Stimulated activated effector memory CD8-positive, alpha-beta T cell treated with anti-CD3 and anti-CD28 coated beads, Interleukin-12 subunit alpha, Interleukin-12 subunit beta, amount 100 ng/mL, for 72 hours (primary cell): ENCODE data around the gene SYT1.

Source experiments
- ATAC-seq: fragments of 150-1000 bp; cut with Tn5 transposase; 2 replicates; pipeline ENCODE4 v1.10.0; 2021
- DNase-seq, 2 donors: peaks; one replicate each; pipeline ENCODE4 v3.0.0; 2021 to 2022; ENCODE audit warnings: low spot score in 2 of 2
- H3K27ac Mint-ChIP-seq: one replicate; pipeline ENCODE4 v1.8.0; 2022; ENCODE audit warnings: mild to moderate bottlenecking, mixed read lengths
- H3K36me3 Mint-ChIP-seq: one replicate; pipeline ENCODE4 v1.8.0; 2022; ENCODE audit warnings: mild to moderate bottlenecking, mixed read lengths
- H3K4me1 Mint-ChIP-seq: one replicate; pipeline ENCODE4 v1.8.0; 2022; ENCODE audit warnings: mixed read lengths
- H3K4me3 Mint-ChIP-seq: one replicate; pipeline ENCODE4 v1.8.0; 2022; ENCODE audit warnings: mild to moderate bottlenecking, mixed read lengths
- H3K9me3 Mint-ChIP-seq: one replicate; pipeline ENCODE4 v1.8.0; 2022; ENCODE audit warnings: mixed read lengths

The SYT1 gene

DNA sequence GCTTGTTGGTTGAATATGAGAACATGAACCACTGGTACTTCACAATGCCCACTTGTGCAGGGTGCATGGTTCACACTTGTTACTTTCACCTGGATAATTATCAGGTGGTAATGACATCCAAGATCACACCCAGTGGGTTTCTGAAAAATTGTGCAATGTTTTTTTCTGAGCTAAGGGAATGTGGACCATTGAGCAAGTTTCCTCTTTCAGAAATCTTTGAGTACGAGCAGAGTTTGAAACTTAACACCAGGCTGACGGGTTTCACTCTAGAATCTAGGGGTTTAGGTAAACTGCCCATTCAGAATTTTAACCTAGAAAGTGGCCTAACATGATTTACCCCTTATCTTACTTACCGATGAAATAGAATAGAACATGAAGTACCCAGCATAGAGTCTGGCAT lies 436.6 kb downstream of the SYT1 start:
- no peaks in the 10 kb centered on the region for H3K36me3 Mint-ChIP-seq
- peaks cover 9% of the 10 kb centered on the region for H3K9me3 Mint-ChIP-seq
- H3K27ac Mint-ChIP-seq, result no peak overlapping the region
- no peak for ATAC-seq
- H3K4me1 Mint-ChIP-seq, result no peaks in the 10 kb centered on the region
- DNase-seq, result no peak
- H3K4me3 Mint-ChIP-seq, result no peak overlapping the region

DNA sequence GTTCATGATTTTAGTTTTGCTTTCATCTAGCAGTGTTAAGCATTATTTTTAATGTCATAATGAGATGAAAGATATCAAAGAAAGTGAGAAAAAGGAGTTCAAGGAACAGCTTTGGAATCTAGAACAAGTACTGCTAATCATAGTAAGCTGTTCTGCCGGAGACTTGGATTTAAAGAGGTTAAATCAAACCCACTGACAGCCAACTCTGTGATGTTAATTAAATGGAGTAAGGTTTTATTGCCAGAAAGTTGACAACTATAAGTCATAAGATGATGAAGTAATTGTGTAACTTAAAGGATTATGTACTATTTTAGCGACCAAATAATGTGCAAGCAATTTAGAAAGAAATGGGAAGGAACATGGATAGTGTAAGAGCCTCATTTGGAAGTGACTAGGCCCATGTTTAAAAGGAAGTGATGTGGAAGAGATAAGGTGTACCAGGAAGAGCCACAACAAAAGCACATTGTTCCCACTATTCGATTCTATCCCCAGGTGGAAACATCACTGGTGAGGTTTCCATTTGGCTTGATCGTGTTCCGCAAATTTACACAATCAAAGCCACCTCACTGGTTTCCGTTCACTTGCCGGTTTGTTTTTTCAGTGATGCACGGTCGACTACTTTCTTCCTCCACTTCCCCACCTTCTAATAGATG lies 437.7 kb downstream of the SYT1 start:
- H3K27ac Mint-ChIP-seq, result no peak overlapping the region
- H3K4me1 Mint-ChIP-seq, result no peaks in the 10 kb centered on the region
- no peak for DNase-seq

DNA sequence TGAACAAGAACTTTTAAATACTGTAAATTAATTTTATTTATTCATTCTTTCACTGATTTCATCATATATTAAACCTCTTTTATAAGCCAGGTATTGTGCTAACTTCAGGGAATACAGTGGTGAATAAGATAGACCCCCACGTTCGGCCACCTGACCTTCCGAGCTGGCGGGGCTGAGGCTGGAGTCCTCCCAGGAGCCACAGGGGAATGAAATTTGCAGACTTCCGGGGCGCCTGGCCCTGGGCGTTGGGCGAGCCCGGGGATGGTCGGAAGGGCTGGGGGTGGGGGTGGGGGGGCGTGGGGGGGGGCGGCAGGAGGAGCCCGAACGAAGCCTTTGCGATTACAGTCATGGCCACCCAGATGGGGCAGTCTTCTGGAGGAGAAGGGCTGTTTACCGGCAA lies 442.8 kb downstream of the SYT1 start:
- H3K4me3 Mint-ChIP-seq, result no peak overlapping the region
- DNase-seq (no peak), ATAC-seq (no peak)
- H3K4me1 Mint-ChIP-seq, result no peaks in the 10 kb centered on the region
- H3K9me3 Mint-ChIP-seq, result peaks cover 10% of the 10 kb centered on the region
- H3K36me3 Mint-ChIP-seq, result no peaks in the 10 kb centered on the region
- no peak overlapping the region for H3K27ac Mint-ChIP-seq

More for the DNA sequence above, 437.7 kb downstream of the SYT1 start:
- Mint-ChIP-seq H3K4me3 (no peak overlapping the region), H3K9me3 (peaks cover 14% of the 10 kb centered on the region), H3K36me3 (no peaks in the 10 kb centered on the region)
- ATAC-seq, result no peak

DNA sequence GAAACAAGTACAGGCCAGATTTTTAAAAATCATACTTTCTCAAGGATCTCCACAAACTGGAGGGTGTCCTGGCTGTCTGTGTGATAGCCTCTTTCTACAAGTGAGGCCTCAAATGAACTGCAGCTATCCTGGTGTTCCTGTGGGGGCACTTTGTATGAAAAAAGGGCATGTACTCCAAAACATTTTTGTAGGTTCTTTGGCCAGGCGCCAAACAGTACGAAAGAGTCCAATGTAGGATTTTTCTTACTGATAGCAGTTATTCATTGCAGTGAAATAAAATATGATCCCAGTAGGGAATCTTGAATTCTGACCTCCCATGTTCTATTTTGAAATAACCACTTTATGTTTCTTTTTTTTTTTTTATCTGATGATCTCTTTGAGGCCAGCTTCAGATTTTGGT lies 444.5 kb downstream of the SYT1 start:
- ATAC-seq, result no peak
- Mint-ChIP-seq H3K36me3 (no peaks in the 10 kb centered on the region), H3K4me3 (no peak overlapping the region), H3K27ac (no peak overlapping the region), H3K9me3 (peaks cover 9% of the 10 kb centered on the region), H3K4me1 (no peaks in the 10 kb centered on the region)
- DNase-seq, result no peak

DNA sequence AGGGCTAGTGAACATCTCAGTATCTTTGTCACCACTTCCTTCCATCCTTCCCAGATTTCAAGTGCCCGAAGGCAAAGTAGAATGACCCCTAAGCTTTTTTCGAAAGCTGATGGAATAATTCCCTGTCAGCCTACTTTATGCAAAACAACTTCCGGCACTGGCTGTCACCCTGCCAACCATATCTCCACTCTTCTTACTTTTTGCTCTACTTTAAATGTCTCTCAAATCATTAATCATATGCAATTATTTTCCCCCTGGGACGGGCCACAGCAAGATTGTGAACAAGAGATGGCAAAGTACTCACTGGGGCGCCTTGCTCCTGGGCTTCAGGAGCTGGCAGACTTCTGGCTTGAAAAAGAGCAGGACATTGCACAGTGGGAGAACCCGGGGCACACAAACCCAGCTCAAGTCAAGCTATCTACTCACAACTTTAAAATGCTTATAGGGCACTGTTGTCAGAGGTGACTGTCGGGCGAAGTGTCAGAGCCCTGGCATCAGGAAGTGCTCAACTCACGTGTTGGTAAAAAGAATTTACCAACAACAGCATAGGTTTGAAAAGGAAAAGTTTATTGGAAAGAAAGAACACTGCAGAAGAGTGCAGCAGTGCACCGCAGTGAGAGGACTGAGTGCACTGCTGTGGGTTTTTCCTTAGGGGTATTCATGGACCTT lies 452.7 kb downstream of the SYT1 start:
- Mint-ChIP-seq H3K36me3 (no peaks in the 10 kb centered on the region), H3K27ac (no peak overlapping the region), H3K4me3 (no peak overlapping the region), H3K9me3 (peaks cover 3% of the 10 kb centered on the region), H3K4me1 (no peaks in the 10 kb centered on the region)
- no peak for ATAC-seq
- DNase-seq, result no peak

DNA sequence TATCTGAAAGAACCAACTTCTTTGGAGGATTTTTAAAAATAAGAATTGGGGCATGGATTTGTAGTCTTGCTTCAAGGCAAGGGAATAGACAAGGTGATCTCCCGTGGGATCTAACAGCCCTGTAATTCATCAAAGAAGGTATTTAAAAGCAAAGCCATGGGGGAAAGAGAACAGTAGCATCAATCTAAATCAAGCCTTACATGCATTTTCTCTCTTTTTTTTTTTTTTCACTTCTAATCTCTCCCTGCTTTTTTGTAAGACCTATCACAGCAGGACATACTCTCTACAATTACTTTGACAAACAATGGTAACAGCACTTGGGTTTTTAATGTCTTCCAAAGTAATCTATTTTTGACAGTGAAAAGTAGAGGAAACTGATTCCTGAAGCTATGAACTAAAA lies 458.3 kb downstream of the SYT1 start:
- no peak for DNase-seq
- H3K4me1 Mint-ChIP-seq, result no peaks in the 10 kb centered on the region
- H3K36me3 Mint-ChIP-seq, result no peaks in the 10 kb centered on the region
- ATAC-seq, result no peak
- H3K9me3 Mint-ChIP-seq, result peaks cover 5% of the 10 kb centered on the region
- no peak overlapping the region for H3K4me3 Mint-ChIP-seq
- H3K27ac Mint-ChIP-seq, result no peak overlapping the region

DNA sequence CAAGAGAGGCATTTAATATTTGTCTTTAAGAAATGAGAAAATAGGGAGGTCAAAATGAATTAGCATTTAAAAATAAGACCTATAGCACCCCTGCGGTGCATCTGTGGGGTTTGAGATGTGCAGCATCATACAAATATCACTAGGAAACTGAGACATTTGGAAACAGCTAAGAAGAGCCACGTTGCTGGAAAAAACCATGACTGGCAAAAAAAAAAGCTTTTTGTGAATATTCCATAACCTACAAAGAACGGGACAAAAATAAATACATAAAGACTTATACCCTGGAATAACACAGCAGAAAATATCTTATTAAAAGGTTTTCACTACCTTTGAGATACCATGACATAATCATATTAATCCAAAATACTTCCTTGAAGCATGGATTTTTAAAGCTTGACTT lies 460.0 kb downstream of the SYT1 start:
- no peak for ATAC-seq
- no peaks in the 10 kb centered on the region for H3K4me1 Mint-ChIP-seq
- no peak overlapping the region for H3K4me3 Mint-ChIP-seq
- no peak for DNase-seq
- no peak overlapping the region for H3K27ac Mint-ChIP-seq
- no peaks in the 10 kb centered on the region for H3K36me3 Mint-ChIP-seq
- H3K9me3 Mint-ChIP-seq, result peaks cover 6% of the 10 kb centered on the region

DNA sequence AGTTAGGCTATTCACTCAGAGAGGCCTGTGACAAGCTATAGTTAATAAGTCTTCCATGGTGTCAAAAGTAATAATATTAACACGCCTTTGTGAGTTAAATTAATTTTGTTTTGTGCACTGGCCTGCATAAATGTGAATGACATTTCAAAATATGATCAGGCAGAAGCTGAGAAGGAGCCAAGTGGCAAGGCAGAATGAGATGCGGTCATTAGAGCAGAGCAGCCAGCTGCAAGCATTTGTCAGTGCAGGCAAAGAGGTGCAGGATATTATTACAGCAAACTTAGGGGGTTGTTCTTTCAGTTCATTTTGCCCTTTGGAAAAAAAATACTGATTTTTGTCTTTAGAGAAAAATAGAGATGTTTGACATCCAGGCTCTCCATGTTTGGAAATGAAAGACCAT lies 461.6 kb downstream of the SYT1 start:
- Mint-ChIP-seq H3K27ac (no peak overlapping the region), H3K36me3 (no peaks in the 10 kb centered on the region), H3K4me1 (no peaks in the 10 kb centered on the region), H3K9me3 (peaks cover 6% of the 10 kb centered on the region), H3K4me3 (no peak overlapping the region)
- no peak for ATAC-seq
- no peak for DNase-seq

DNA sequence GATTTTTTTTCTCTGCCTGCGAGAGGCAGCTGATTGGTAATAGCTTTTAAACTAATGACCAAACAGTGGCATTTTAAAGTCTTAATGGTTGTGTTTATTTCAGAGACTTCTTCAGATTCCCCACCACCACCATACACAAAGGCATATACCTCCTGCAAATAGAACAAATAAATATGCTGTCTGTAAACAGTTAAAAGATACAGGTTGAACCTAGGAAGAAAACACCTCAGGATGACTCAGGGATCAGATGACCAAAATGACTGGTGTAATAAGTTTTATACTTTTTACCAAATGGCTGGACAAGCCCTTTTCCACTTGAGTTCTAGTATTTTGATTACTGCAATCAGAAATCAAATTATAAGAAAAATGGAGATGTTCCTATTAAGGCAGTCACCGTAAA lies 462.1 kb downstream of the SYT1 start:
- Mint-ChIP-seq H3K27ac (no peak overlapping the region), H3K4me3 (no peak overlapping the region), H3K4me1 (no peaks in the 10 kb centered on the region), H3K9me3 (peaks cover 6% of the 10 kb centered on the region), H3K36me3 (no peaks in the 10 kb centered on the region)
- no peak for ATAC-seq
- DNase-seq, result no peak

DNA sequence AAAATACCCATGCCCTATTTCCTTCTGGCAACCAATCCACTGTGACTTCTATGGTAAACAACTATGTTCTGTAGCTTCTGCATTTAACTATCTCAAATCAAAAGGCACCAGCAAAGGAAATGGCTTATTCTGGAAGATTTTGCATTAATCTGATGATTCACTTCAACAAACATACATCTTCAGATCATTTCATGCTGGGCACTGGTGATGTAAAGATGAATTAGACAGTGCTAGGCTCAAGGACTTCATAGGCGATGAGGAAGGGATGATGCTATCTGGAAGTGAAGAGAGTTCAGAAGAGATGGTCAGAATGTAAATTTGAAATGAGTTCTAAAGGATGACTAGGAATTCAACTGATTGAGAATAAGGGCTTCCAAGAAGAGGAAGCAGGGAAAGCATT lies 462.9 kb downstream of the SYT1 start:
- Mint-ChIP-seq H3K36me3 (no peaks in the 10 kb centered on the region), H3K9me3 (peaks cover 6% of the 10 kb centered on the region), H3K27ac (no peak overlapping the region), H3K4me1 (no peaks in the 10 kb centered on the region), H3K4me3 (no peak overlapping the region)
- DNase-seq (no peak), ATAC-seq (no peak)

DNA sequence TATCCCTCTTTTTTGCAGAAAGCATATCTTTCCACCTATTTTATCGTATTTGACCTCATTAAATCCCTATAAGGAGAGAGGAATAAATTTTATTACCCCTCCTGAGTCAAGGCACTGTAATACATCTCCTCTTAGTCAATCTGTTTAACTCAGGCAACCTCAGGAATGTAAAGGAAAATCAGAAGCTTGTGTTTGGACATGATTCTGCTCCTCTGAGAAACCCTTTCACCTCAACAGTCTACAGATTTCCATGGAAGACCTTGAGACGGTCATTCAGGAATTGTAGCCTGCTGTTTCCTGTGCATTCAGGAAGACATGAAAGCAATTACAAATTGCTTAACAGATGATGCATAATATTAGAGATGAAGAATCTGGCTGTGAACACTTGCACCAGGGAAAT lies 465.4 kb downstream of the SYT1 start:
- Mint-ChIP-seq H3K36me3 (no peaks in the 10 kb centered on the region), H3K4me1 (no peaks in the 10 kb centered on the region), H3K4me3 (no peak overlapping the region), H3K27ac (no peak overlapping the region), H3K9me3 (peaks cover 6% of the 10 kb centered on the region)
- ATAC-seq (no peak), DNase-seq (no peak)

DNA sequence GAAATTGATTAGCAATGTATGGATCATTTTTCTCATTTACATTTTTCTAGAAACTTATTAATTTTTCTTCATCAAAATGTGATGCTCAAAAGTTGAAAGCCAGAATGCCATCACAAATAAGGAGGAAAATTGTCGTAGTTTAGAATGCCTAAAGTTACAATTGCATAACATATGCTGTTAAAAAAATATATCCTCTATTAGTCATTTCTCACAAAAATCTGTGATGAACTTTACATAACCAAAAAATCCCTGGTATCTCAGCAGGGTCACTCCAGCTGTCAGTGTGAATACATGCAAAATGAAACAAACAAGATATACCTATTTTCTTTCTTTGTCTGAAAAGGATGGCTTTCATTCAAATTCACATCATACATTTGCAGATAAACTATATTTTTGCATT lies 467.3 kb downstream of the SYT1 start:
- Mint-ChIP-seq H3K4me1 (no peaks in the 10 kb centered on the region), H3K36me3 (no peaks in the 10 kb centered on the region), H3K4me3 (no peak overlapping the region), H3K27ac (no peak overlapping the region), H3K9me3 (peaks cover 7% of the 10 kb centered on the region)
- ATAC-seq, result no peak
- DNase-seq, result no peak

DNA sequence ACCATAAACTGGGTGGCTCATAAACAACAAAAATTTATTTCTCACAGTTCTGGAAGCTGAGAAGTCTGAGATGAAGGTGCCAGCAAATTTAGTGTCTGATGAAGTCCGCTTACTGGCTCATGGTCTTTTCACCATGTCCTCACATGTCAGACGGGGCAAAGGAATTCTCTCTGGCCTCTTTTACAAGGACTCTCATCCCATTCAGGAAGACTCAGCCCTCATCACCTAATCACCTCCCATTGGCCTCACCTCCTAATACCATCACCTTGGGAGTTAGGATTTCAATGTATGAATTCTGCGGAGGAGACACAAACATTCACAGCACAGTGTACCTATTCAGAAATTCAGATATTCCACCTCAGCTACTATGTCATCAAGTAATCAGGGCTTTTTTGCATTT lies 468.6 kb downstream of the SYT1 start:
- H3K36me3 Mint-ChIP-seq, result no peaks in the 10 kb centered on the region
- DNase-seq, result no peak
- H3K9me3 Mint-ChIP-seq, result peaks cover 3% of the 10 kb centered on the region
- no peak overlapping the region for H3K4me3 Mint-ChIP-seq
- no peak overlapping the region for H3K27ac Mint-ChIP-seq
- no peak for ATAC-seq
- no peaks in the 10 kb centered on the region for H3K4me1 Mint-ChIP-seq

DNA sequence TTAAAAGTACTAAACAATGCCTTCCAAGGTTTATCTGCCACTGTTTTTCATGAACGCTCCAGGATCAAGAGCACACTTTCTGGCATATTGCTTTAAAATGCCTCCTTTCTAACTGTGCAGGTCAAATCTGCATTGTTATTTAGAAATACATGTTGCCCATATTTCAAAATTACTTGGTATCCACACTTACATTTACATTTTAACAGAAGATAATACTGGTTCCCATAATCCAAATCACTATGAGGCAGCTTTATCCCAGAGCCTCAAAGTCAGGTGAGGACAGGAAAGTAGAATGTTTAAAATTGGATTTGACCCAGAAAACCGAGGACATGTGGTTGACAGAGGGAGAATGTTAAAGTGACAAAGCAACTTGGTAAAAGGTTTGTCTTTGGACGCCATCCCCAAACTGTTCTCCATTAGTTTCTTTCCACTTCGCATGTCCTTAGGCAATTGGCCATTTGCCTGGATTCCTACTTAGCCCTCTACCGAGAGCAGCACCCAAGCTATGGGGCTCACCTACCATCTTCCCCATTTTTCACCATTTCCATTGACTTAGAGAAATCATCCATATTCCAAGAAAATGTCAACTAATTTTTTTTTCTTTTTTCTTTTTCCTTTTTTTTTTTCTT lies 473.2 kb downstream of the SYT1 start:
- H3K36me3 Mint-ChIP-seq, result no peaks in the 10 kb centered on the region
- no peak for ATAC-seq
- no peak for DNase-seq
- no peaks in the 10 kb centered on the region for H3K4me1 Mint-ChIP-seq
- peaks cover 3% of the 10 kb centered on the region for H3K9me3 Mint-ChIP-seq
- no peak overlapping the region for H3K4me3 Mint-ChIP-seq
- no peak overlapping the region for H3K27ac Mint-ChIP-seq

DNA sequence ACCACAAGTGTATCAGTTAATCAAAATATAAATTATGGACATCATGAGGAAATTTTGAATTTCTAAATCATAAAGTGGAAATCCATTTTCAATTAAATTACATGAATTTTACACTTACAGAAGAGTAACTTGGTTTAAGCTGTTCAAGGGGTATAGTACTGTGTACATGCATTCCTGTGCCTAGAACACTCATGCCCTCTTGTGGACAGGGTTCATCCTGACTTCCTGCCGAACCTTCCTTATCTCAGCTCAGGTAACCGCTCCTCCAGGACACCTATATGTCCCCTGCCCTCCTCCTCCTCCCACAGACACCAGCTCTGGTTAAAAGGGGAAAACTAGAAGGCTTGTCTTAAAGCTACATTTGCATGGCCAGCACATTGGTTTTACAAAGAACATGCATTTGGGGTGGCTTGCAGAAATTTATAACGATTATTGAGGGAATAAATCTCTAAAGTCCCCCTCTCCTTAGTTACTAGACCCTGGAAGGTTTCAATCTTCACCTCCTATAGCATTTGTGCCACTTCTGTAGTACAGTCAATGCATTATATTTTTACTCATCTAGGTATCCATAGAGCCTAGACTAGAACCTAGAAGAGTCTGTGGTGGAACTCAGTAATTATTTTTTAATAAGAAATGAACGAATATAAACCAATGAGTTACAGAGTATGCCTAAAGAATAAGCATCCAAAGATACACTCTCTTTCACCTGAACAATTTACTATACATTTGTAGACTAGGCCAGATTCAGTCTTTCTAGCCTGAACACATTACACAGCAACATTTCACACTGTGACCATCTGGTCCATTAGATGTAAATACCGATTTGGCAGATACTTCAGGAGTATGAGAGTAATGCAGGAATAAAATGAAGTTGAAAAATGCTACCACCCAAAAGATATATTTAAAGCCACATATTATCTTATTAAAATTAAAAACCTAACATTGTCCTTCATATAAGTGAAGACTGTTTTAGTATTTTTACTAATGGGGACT lies 480.6 kb downstream of the SYT1 start:
- Mint-ChIP-seq H3K9me3 (peaks cover 12% of the 10 kb centered on the region), H3K27ac (no peak overlapping the region), H3K4me1 (no peaks in the 10 kb centered on the region), H3K36me3 (no peaks in the 10 kb centered on the region), H3K4me3 (no peak overlapping the region)
- DNase-seq (no peak), ATAC-seq (no peak)
